ENCODE measurements around the gene PANX2.

- TF ChIP-seq CTCF (IDR thresholded peaks at IDR 0.05) (no peak), POLR2AphosphoS5 (IDR thresholded peaks at IDR 0.05) (no peak), POLR2A (IDR thresholded peaks at IDR 0.05) (no peak)
Measured at GRCh38 chr22:50125029-50125428, 45.5 kb upstream of the PANX2 start.

Data from sigmoid colon (tissue), 4 donors.